Left renal pelvis (tissue), 4 donors: ENCODE data around the gene CSTPP1. TPM values are rescaled to one million over a fixed set of nuclear protein-coding genes. Genes with fewer than 3 reads are reported as not detected.
"Not testable (repeated sequence)": the region's sequence is repeated elsewhere in the genome, so short reads cannot be mapped to it uniquely, and the experiment has no call there.

Source experiments
- DNase-seq, 4 donors: peaks; one replicate each; pipeline ENCODE4 v3.0.0-alpha.2; 2013; ENCODE audit warnings: low read depth in 4 of 4, low spot score in 3 of 4
- polyA plus RNA-seq, 4 donors: library from polyadenylated mRNA; unstranded; fragments of 120-200 nt; gene quantifications; one replicate each; pipeline ENCODE4 v1.2.1, GENCODE V29; 2013; ENCODE audit not compliant: insufficient read length in 4 of 4

Gene CSTPP1
- polyA plus RNA-seq, 4 donors, result 32.5 to 61.5 (median 55.1) TPM

DNA sequence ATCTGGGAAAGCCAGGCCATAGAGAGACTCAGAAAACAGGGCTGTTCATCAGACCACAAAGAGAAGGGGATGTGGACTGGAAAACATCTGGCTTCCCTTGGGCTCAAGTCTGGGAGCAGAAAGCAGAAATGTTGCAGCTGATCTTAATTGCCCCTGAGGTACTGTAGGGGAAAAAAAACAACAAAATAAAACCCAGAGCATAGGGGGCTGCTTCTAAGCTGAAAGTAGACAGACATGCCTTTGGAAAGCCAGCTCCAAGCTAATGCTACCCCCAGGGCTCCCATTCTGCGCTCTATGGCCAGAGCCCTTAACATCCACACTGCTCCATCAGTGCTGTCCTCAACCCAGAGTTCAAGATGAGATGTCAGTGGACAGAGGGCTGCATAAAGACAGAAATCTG, 251.7 kb downstream of the CSTPP1 start:
- no peak for DNase-seq

DNA sequence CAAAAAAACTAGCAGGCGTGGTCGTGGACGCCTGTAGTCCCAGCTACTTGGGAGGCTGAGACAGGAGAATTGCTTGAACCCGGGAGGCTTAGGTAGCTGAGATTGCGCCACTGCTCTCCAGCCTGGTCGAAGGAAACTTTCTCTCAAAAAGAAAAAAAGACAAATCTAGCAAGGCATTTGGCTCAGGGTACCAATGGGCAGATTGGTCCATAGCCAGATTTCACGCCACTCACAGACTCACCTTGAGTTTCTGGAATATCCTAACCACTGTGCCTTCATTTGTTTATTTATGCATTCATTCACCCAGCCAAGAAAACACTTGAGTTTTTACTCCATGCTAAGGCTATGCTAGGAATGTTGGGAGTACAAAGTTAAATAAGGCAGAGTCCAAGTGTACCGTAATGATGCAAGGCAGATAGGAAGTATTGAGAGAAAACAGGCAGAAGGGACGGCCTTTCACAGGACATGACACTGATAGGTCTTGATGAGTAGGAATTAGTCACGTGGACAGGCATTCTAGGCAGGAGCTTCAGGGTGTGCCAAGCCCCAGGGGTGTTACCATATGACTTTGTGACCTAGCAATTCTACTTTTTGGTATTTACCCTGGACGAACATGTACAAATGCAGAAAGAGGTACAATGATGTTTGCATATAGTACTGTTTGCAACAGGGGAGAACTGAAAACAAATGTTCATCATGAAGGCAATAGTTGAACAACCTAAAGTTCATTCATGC, 252.7 kb downstream of the CSTPP1 start:
- DNase-seq, result peak in 1 of 4 donors; percentile 45

DNA sequence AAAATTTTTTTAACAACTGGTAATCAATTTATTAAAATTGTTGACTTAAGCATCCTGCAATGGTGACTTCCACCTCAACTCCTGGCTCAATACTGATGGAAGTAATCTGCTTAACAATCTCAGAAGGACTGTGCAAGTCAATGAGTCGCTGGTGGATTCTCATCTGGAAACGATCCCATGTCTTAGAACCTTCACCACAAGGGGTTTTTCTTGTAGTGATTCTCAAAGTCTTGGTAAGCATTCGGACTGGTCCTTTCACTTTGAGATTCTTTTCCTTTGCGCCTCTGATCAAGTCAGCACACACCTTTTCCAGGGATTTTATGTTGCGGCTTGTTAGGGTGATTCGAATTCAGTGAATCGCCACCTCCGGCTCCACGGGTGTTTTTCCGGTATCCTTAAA, 254.6 kb downstream of the CSTPP1 start:
- not testable (repeated sequence) for DNase-seq

DNA sequence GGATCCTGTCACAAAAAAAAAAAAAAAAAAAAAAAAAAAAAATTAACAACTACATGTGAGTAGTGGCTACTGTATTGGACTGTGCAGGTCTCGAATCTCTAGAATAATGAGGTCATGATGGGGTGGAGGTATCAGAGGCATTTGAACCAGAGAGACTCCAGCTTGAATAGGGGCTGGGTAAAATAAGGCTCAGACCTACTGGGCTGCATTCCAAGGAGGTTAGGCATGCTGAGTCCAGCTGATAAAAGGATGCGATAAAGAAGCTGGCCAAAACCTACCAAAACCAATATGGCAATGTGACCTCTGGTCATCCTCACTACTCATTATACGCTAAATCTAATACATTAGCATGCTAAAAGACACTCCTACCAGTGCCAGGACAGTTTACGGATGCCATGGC, 255.6 kb downstream of the CSTPP1 start:
- no peak for DNase-seq

DNA sequence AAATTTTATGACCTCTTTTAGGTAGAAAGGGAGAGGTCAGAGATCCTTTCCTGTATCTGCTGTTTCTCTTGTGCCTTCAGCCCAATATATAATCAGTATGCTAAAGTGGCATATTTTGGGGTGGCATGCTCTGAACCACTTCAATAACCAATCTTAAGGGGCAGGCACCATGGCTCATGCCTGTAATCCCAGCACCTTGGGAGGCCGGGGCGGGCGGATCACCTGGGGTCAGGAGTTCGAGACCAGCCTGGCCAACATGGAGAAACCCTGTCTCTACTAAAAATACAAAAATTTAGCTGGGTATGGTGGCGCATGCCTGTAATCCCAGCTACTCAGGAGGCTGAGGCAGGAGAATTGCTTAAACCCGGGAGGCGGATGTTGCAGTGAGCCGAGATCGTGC, 261.6 kb downstream of the CSTPP1 start:
- DNase-seq, result not testable (repeated sequence)

DNA sequence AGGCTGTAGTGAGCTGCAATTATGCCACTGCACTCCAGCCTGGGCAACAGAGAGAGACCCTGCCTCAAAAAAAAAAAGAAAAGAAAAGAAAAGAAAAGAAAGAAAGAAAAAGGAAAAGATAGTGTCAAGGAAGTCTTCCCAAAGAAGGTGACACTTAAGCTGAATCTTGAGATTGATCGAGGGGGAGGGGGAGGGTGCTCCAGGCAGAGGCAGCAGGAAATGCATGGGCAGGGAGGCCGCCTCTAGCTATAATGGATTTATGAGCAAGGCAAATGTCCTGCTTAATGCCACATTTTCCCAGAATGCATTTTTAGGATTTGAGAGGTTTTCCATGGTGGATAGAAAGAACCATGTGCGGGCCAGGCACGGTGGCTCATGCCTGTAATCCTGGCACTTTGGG, 264.5 kb downstream of the CSTPP1 start:
- DNase-seq, result no peak

DNA sequence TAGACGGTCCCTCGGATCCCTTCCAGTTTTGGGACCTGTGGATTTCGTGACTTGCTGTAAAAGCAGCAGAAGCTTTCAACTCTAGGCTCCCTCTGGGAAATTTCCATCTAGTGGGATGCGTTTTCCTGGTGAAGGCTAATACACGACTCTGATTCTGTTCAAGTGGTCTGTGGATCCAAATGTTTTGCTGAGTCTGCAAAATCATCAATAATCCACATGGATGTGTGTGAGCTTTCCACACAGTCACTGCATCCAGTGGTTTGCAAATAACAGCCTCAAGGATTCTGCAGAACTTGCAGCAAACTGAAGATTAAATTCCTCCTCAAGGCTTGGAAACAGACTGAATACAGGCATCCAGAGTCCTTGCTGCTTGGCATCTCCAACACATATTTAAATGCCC, 266.0 kb downstream of the CSTPP1 start:
- DNase-seq, result no peak

DNA sequence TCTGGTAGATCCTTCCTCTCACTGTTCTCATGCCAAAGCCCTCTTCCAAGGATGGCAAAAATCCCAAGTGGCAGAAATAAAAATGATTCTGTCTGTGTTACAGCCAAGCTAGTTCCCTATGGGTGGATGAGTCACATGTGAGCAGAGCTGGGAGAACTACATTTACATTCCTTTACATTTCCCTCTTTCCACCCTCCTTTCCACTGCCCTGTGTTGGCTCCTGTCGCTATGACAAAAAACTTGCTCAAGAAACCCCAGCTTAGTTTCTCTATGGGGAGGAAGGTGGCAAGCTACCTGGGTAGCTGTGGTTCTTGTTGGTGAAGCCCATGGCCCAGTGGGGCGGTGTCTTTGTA, 268.1 kb downstream of the CSTPP1 start:
- DNase-seq, result no peak

DNA sequence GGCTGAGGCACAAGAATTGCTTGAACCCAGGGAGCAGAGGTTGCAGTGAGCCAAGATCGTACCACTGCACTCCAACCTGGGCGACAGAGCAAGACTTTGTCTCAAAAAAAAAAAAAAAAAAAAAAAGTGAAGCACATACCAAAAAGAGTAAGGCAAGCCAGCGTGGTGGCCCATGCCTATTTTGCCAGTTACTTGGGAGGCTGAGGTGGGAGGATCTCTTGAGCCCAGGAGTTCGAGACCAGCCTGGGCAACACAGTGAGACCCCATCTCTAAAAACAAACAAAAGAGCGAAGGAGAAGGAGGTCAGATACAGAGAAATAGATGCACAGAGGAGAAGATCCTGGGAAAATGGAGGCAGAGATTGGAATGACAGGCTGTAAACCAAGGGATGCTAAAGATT, 270.0 kb downstream of the CSTPP1 start:
- not testable (repeated sequence) for DNase-seq

DNA sequence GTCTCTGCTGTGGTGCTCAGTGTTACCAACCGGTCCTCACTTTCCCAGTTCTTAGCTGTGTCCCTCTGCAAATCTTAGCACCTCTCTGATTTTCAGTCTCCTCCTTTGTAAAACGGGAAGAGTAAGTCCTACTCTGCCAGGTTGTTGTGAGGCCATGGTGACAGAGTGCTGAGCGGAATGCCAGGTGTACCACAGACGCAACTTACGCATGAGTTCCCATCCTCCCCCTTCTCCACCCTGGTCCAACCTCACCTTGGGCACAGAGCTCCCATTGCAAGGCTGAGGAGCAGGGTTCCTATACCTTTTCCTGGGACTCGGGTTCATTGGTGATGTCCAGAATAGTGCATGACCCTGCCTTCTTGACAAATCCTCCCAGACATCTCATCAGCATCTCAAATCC, 270.9 kb downstream of the CSTPP1 start:
- DNase-seq, result no peak

DNA sequence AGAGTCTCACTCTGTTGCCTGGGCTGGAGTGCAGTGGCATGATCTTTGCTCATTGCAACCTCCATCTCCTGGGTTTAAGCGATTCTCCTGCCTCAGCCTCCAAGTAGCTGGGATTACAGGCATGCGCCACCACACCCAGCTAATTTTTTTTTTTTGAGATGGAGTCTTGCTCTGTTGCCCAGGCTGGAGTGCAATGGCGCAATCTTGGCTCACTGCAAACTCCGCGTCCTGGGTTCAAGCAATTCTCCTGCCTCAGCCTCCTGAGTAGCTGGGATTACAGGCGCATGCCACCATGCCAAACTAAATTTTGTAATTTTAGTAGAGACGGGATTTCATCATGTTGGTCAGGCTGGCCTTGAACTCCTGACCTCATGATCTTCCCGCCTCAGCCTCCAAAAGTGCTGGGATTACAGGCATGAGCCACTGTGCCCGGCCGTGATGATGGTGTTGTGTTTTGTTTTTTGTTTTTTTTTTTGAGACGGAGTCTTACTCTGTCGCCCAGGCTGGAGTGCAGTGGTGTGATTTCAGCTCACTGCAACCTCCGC, 271.5 kb downstream of the CSTPP1 start:
- not testable (repeated sequence) for DNase-seq

DNA sequence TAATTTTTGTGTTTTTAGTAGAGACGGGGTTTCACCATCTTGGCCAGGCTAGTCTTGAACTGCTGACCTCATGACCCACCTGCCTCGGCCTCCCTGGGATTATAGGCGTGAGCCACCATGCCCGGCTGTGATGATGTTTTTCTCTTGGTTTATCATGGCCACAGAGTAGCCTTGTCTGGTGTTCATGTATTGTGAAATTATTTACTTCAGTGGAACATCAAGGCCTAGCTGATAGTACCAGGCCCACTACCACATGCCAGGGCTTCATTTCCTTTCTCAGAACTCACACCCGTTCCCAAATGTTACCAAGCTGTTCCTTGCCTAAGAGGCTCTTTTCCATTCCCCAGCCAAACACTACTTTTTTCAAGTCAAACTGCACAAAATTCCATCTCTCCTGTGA, 272.1 kb downstream of the CSTPP1 start:
- DNase-seq, result no peak

Other genes starting within 250 kb of the CSTPP1 start
- 10 to 100 TPM; 50.7 to 68.0 (median 59.6) TPM for gene ARHGAP1, start 236.1 kb upstream of the CSTPP1 start, polyA plus RNA-seq
- 10 to 100 TPM in 1 of 4 donors, 1 to 10 TPM in 3; 7.0 to 11.0 (median 8.8) TPM for gene ZNF408, start 235.7 kb upstream of the CSTPP1 start, polyA plus RNA-seq
- gene F2, start 217.5 kb upstream of the CSTPP1 start, polyA plus RNA-seq, result 1 to 10 TPM in 1 of 4 donors, under 1 TPM in 2, not detected in 1; 0.34 to 3.0 (median 0.41) TPM
- 100 to 1,000 TPM in 2 of 4 donors, 10 to 100 TPM in 2; 79.9 to 118 (median 98.6) TPM for gene CKAP5, start 90.5 kb upstream of the CSTPP1 start, polyA plus RNA-seq
- gene LRP4, start 18.2 kb upstream of the CSTPP1 start, polyA plus RNA-seq, result 10 to 100 TPM; 20.3 to 30.3 (median 27.2) TPM
- gene ARFGAP2, start 240.1 kb downstream of the CSTPP1 start, polyA plus RNA-seq, result 10 to 100 TPM; 57.2 to 90.1 (median 79.6) TPM
- 10 to 100 TPM; 22.5 to 45.2 (median 29.9) TPM for gene PACSIN3, start 249.7 kb downstream of the CSTPP1 start, polyA plus RNA-seq